CD4-positive, CD25-positive, alpha-beta regulatory T cell (primary cell): Measurements from ENCODE around the gene PALM. TPM values are rescaled to one million over a fixed set of nuclear protein-coding genes. Genes with fewer than 3 reads are reported as not detected.
"Not testable (repeated sequence)": the region's sequence is repeated elsewhere in the genome, so short reads cannot be mapped to it uniquely, and the experiment has no call there.

Source experiments
- ATAC-seq, 2 donors: fragments of 150-1000 bp; cut with Tn5 transposase; one replicate each; pipeline ENCODE4 v1.10.0; 2021; ENCODE audit warnings: low read depth in 2 of 2, moderate number of reproducible peaks in 2 of 2, moderate library complexity in 1 of 2
- DNase-seq, 3 donors: peaks; one replicate each; pipeline versions ENCODE4 v3.0.0 to v3.0.0-alpha.2; 2012 to 2022; ENCODE audit warnings: mixed read lengths in 1 of 3
- H3K27ac ChIP-seq: one replicate; pipeline ENCODE4 v1.7.0; 2013; ENCODE audit warnings: mild to moderate bottlenecking, low read length; ENCODE audit not compliant: insufficient read depth, poor library complexity, severe bottlenecking
- H3K27me3 ChIP-seq: one replicate; pipeline ENCODE4 v1.7.0; 2013; ENCODE audit warnings: low read length; ENCODE audit not compliant: control insufficient read depth, insufficient read depth
- H3K36me3 ChIP-seq: one replicate; pipeline ENCODE4 v1.7.0; 2013; ENCODE audit warnings: mild to moderate bottlenecking, low read length, moderate library complexity; ENCODE audit not compliant: control insufficient read depth, insufficient read depth
- H3K4me1 ChIP-seq: 2 replicates; pipeline ENCODE4 v1.7.0; 2013; ENCODE audit warnings: mild to moderate bottlenecking, low read length; ENCODE audit not compliant: insufficient read depth, control insufficient read depth, poor library complexity, severe bottlenecking
- H3K4me3 ChIP-seq: one replicate; pipeline ENCODE4 v1.7.0; 2013; ENCODE audit warnings: low read depth, mild to moderate bottlenecking, low read length, moderate library complexity
- H3K9me3 ChIP-seq, 2 experiments: 1 replicate in 1 of 2; 2 replicates in 1 of 2; pipeline ENCODE4 v1.7.0; 2013; ENCODE audit warnings: low read length in 2 of 2, mild to moderate bottlenecking in 1 of 2, moderate library complexity in 1 of 2; ENCODE audit not compliant: control insufficient read depth in 2 of 2
- H3K27ac Mint-ChIP-seq, 3 donors: one replicate each; pipeline ENCODE4 v1.8.0; 2020 to 2022; ENCODE audit warnings: mild to moderate bottlenecking in 3 of 3, mixed read lengths in 3 of 3, moderate library complexity in 2 of 3
- H3K27me3 Mint-ChIP-seq: one replicate; pipeline ENCODE4 v1.8.0; 2022; ENCODE audit warnings: mild to moderate bottlenecking, mixed read lengths
- H3K36me3 Mint-ChIP-seq: one replicate; pipeline ENCODE4 v1.8.0; 2020; ENCODE audit warnings: mixed read lengths
- H3K4me1 Mint-ChIP-seq, 4 donors: one replicate each; pipeline ENCODE4 v1.8.0; 2020 to 2022; ENCODE audit warnings: mixed read lengths in 4 of 4, mild to moderate bottlenecking in 1 of 4
- H3K4me3 Mint-ChIP-seq, 4 donors: one replicate each; pipeline ENCODE4 v1.8.0; 2020 to 2022; ENCODE audit warnings: mild to moderate bottlenecking in 4 of 4, mixed read lengths in 4 of 4, moderate library complexity in 3 of 4
- H3K9me3 Mint-ChIP-seq, 7 donors: one replicate each; pipeline ENCODE4 v1.8.0; 2020 to 2022; ENCODE audit warnings: mixed read lengths in 7 of 7, mild to moderate bottlenecking in 3 of 7, moderate library complexity in 2 of 7
- polyA plus RNA-seq, 4 donors: library from polyadenylated mRNA; unstranded; fragments of 300-500 nt; fragmentation: Illumina TruSeq; gene quantifications; one replicate each; pipeline ENCODE4 v1.2.3, GENCODE V29; 2021
- total RNA-seq: library from RNA; stranded (reverse); gene quantifications from one replicate; pipeline ENCODE4 v1.2.3, GENCODE V29; 2022

The PALM gene
- total and polyA plus RNA-seq, 5 donors from 2014 or later: not detected

DNA sequence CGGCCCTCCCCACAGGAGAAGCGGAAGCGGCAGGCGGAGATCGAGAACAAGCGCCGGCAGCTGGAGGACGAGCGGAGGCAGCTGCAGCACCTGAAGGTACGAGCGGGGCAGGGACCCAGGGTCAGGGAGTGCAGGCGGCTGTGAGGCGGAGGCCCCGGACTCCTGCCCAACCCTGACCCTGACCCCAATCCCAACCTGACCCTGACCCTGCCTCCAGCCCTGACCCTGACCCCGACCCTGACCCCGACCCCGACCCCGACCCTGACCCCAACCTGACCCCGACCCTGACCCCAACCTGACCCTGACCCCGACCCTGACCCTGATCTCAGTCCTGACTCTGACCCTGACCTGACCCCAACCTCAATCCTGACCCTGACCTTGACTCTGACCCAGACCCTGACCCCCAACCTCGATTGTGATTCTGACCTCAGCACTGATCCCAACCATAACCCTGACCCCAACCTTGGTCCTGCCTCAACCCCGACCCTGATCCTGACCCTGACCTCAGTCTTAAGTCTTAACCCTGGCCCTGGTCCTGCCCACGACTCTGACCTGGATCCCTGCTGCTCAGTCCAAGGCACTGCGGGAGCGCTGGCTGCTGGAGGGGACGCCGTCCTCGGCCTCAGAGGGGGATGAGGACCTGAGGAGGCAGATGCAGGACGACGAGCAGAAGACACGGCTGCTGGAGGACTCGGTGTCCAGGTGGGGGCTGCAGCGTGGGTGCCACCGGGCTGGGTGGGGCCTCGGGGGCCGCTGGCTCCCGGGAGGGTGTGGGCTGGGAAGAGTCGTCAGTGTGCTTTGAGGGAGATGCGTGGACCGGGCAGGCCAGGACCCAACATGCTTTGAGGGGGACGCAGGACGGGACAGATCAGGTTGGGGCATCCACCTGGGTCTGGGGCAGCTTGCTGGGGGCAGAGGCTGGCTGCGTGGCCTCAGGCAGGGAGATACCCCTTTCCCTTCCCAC lies 18.5 kb downstream of the PALM start:
- H3K27ac ChIP-seq: no peak overlapping the region
- H3K4me1 Mint-ChIP-seq: no peaks in the 10 kb centered on the region
- no peaks in the 10 kb centered on the region for H3K27me3 ChIP-seq
- H3K36me3 Mint-ChIP-seq: no peaks in the 10 kb centered on the region
- H3K4me3 Mint-ChIP-seq: no peak overlapping the region
- H3K4me3 ChIP-seq: no peak overlapping the region
- no peaks in the 10 kb centered on the region for H3K36me3 ChIP-seq
- DNase-seq: no peak
- no peaks in the 10 kb centered on the region for H3K9me3 ChIP-seq
- ATAC-seq: no peak
- peaks cover 0 to 2% (median 0%) of the 10 kb centered on the region in 7 donors for H3K9me3 Mint-ChIP-seq
- H3K27ac Mint-ChIP-seq: no peak overlapping the region
- H3K4me1 ChIP-seq: no peaks in the 10 kb centered on the region
- peaks cover 3% of the 10 kb centered on the region for H3K27me3 Mint-ChIP-seq

DNA sequence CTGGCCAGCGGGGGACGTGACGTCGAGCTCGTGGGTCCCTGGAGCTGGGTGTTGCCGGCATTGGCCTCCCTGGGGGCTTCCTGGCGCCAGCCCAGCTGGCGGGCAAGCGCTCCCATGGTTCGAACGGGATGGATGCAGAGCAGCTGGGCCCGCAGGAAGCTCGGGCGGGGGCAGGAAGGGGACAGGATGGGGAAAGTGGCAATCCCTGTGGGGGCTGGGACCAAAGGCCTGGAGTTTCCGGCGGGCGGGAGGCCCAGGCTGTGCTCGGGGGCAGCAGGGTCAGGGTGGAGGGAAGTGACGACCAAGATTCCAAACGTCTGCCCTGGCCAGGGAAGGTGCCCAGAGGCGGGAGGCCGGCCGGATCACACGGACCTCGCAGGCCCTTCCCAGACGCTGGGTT lies 19.3 kb downstream of the PALM start:
- Histone ChIP-seq H3K4me1 (no peaks in the 10 kb centered on the region), H3K36me3 (no peaks in the 10 kb centered on the region), H3K27me3 (no peaks in the 10 kb centered on the region), H3K4me3 (no peak overlapping the region), H3K9me3 (no peaks in the 10 kb centered on the region), H3K27ac (no peak overlapping the region)
- Mint-ChIP-seq H3K27ac (no peak overlapping the region), H3K27me3 (no peaks in the 10 kb centered on the region), H3K36me3 (no peaks in the 10 kb centered on the region), H3K4me1 (peaks cover 0 to 1% (median under 1%) of the 10 kb centered on the region in 4 donors), H3K4me3 (no peak overlapping the region), H3K9me3 (peaks cover 0 to 2% (median 0%) of the 10 kb centered on the region in 7 donors)
- ATAC-seq (no peak), DNase-seq (no peak)

DNA sequence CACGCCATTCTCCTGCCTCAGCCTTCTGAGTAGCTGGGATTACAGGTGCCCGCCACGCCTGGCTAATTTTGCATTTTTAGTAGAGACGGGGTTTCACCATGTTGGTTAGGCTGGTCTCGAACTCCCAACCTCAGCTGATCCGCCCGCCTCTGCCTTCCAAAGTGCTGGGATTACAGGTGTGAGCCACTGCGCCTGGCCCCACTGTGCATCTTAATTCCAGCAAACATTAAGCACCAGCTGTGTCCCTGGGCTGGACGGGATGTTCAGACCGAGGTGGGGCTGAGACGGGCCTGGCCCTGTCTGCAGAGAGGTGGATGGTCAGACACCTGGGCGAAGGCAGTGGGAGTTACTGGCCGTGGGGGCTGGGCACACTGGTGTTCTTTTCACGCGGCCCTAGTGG lies 20.8 kb downstream of the PALM start:
- not testable (repeated sequence) for ATAC-seq, H3K4me1 Mint-ChIP-seq, H3K9me3 ChIP-seq, H3K9me3 Mint-ChIP-seq, H3K4me3 Mint-ChIP-seq, DNase-seq, H3K27ac ChIP-seq, H3K4me1 ChIP-seq, H3K36me3 ChIP-seq, H3K27me3 Mint-ChIP-seq, H3K4me3 ChIP-seq, H3K27me3 ChIP-seq, H3K27ac Mint-ChIP-seq, H3K36me3 Mint-ChIP-seq

DNA sequence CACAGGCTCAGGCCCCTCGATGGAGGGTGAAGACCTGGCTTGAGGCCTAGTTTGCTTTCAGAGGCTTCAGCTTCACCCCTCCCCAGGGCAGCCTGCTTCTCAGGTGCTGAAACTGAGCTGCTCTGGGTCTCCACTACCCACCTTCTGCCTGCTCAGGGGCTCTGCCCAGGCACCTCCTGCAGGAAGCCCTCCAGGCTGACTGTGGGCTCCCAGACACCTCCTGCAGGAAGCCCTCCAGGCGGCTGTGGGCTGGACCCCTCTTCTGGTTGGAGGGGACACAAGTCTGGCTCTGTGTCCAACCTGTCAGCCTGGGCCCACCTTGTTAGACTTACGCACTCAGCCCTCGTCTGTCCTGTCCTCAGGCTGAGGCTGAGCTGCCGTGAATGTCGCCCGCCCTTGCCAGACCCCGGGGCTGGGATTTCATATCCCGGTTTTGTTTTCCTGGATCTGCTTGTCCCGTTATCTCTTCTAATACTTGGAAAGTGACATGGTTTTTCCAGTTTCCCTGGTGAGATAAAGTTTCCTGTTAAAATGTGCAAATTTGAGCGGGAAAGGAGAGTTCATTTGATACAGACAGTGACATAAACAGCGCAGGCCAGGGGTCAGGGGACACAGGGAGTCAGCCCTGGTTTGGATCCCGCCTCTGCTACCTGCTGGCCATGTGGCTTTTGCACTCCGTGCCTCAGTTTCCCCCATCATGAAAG lies 21.4 kb downstream of the PALM start:
- H3K27ac Mint-ChIP-seq: no peak overlapping the region
- H3K9me3 ChIP-seq: no peaks in the 10 kb centered on the region
- H3K36me3 ChIP-seq: no peaks in the 10 kb centered on the region
- ATAC-seq (no peak), DNase-seq (no peak)
- peaks cover 0 to 2% (median 0%) of the 10 kb centered on the region in 7 donors for H3K9me3 Mint-ChIP-seq
- H3K4me3 Mint-ChIP-seq: no peak overlapping the region
- H3K4me1 Mint-ChIP-seq: peaks cover 0 to 9% (median 6%) of the 10 kb centered on the region in 4 donors
- H3K27ac ChIP-seq: no peak overlapping the region
- no peaks in the 10 kb centered on the region for H3K27me3 ChIP-seq
- no peak overlapping the region for H3K4me3 ChIP-seq
- no peaks in the 10 kb centered on the region for H3K27me3 Mint-ChIP-seq
- no peaks in the 10 kb centered on the region for H3K4me1 ChIP-seq
- no peaks in the 10 kb centered on the region for H3K36me3 Mint-ChIP-seq

DNA sequence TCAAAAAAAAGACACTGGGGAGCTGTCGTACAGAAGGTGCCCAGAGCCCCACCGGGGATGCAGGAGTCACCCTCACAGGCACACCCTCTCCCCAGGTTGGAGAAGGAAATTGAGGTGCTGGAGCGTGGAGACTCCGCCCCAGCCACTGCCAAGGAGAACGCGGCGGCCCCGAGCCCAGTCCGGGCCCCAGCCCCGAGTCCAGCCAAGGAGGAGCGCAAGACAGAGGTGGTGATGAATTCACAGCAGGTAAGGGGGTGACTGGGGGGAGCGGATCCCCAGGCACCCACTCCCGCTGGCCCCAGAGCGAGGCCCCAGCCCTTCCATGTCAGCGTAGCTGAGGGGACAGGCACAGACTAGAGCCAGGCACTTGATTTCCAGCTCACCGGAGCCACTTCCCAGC lies 22.3 kb downstream of the PALM start:
- no peaks in the 10 kb centered on the region for H3K27me3 Mint-ChIP-seq

DNA sequence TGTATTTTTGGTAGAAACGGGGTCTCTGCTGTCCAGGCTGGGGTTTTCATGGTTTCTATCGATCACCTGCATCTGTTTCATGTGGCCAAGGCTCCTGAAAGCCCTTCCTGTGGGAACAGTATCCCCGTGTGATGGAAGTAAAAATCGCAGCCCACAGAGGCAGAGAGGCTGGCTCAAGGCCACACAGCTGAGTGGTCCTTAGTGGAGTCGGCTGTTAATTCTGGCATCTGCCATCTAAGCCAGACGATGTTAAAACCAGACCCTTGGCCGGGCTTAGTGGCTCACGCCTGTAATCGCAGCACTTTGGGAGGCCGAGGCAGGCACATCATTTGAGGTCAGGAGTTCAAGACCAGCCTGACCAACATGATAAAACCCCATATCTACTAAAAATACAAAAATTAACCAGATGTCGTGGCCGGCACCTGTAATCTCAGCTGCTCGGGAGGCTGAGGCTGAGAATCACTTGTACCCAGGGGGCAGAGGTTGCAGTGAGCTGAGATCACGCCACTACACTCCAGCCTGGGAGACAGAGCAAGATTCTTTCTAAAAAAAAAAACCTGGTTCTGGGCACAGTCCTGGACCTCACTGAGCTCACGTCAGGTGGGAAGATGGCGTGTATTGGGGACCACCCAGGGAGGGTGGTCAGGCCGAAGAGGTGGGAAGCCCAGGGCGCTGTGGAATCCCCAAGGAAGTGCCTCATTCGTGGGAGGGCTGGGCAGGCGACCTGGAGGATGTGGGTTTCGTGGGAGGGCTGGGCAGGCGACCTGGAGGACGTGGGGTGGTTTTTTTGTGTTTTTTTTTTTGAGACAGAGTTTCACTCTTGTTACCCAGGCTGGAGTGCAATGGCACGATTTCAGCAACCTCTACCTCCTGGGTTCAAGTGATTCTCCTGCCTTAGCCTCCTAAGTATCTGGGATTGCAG lies 23.7 kb downstream of the PALM start:
- Histone ChIP-seq H3K27ac (no peak overlapping the region), H3K4me3 (no peak overlapping the region), H3K9me3 (no peaks in the 10 kb centered on the region), H3K36me3 (no peaks in the 10 kb centered on the region), H3K4me1 (no peaks in the 10 kb centered on the region), H3K27me3 (no peaks in the 10 kb centered on the region)
- ATAC-seq (no peak), DNase-seq (peak in 1 of 3 donors; percentile 17)
- no peaks in the 10 kb centered on the region for H3K36me3 Mint-ChIP-seq
- no peak overlapping the region for H3K27ac Mint-ChIP-seq
- H3K4me1 Mint-ChIP-seq: peaks cover 0 to 12% (median 6%) of the 10 kb centered on the region in 4 donors
- peak overlapping the region in 1 of 4 donors; percentile 51 for H3K4me3 Mint-ChIP-seq
- H3K9me3 Mint-ChIP-seq: no peaks in the 10 kb centered on the region
- no peaks in the 10 kb centered on the region for H3K27me3 Mint-ChIP-seq

More for the DNA sequence above, 22.3 kb downstream of the PALM start:
- Mint-ChIP-seq H3K9me3 (peaks cover 0 to 2% (median 0%) of the 10 kb centered on the region in 7 donors), H3K36me3 (no peaks in the 10 kb centered on the region), H3K4me3 (no peak overlapping the region), H3K27ac (no peak overlapping the region), H3K4me1 (peaks cover 0 to 9% (median 6%) of the 10 kb centered on the region in 4 donors)
- ATAC-seq: no peak
- DNase-seq: no peak
- no peaks in the 10 kb centered on the region for H3K9me3 ChIP-seq
- H3K27me3 ChIP-seq: no peaks in the 10 kb centered on the region
- H3K4me3 ChIP-seq: no peak overlapping the region
- no peak overlapping the region for H3K27ac ChIP-seq
- no peaks in the 10 kb centered on the region for H3K4me1 ChIP-seq
- H3K36me3 ChIP-seq: no peaks in the 10 kb centered on the region

- no peak overlapping the region for H3K4me3 Mint-ChIP-seq
- peaks cover 0 to 12% (median 6%) of the 10 kb centered on the region in 4 donors for H3K4me1 Mint-ChIP-seq
- H3K4me3 ChIP-seq: no peak overlapping the region
- H3K9me3 ChIP-seq: no peaks in the 10 kb centered on the region
- no peak for ATAC-seq
- no peaks in the 10 kb centered on the region for H3K27me3 Mint-ChIP-seq
- H3K27ac Mint-ChIP-seq: peak overlapping the region in 1 of 3 donors; percentile 29
- no peaks in the 10 kb centered on the region for H3K27me3 ChIP-seq
- no peaks in the 10 kb centered on the region for H3K9me3 Mint-ChIP-seq
- no peak overlapping the region for H3K27ac ChIP-seq
- no peaks in the 10 kb centered on the region for H3K36me3 ChIP-seq
- H3K36me3 Mint-ChIP-seq: no peaks in the 10 kb centered on the region
- DNase-seq: no peak
- H3K4me1 ChIP-seq: no peaks in the 10 kb centered on the region
Measured at GRCh38 chr19:734716-735115, 26.0 kb downstream of the PALM start.
